HG03064 (cell line): ENCODE measurements around the gene TUBA4B.

Source experiments
- ATAC-seq: cut with Tn5 transposase; IDR thresholded peaks from one replicate; pipeline ENCODE4 v1.9.1; 2021; ENCODE audit warnings: low read depth; ENCODE audit not compliant: unreplicated experiment

TUBA4B gene

GRCh38 chr2:219252900-219253752 lies at the start of gene TUBA4B:
TSS of gene TUBA4B (plus strand) at chr2:219253243. CDS start at chr2:219253408, 165 bp downstream.
- peak; percentile 11 for ATAC-seq

GRCh38 chr2:219204425-219205164 lies 48.4 kb upstream of the TUBA4B start:
- no peak for ATAC-seq

- no peak for ATAC-seq
Observed at GRCh38 chr2:219205165-219205538, 47.9 kb upstream of the TUBA4B start.

- ATAC-seq: no peak
Observed at GRCh38 chr2:219205981-219206327, 47.1 kb upstream of the TUBA4B start.

- ATAC-seq: peak; percentile 99
Observed at GRCh38 chr2:219206328-219207133, 46.5 kb upstream of the TUBA4B start, which contains the start of gene ZFAND2B. TSS of gene ZFAND2B (plus strand) at chr2:219206782. CDS start at chr2:219206988, 206 bp downstream.

GRCh38 chr2:219207134-219207883 lies 45.7 kb upstream of the TUBA4B start:
- no peak for ATAC-seq

- ATAC-seq: no peak
Observed at GRCh38 chr2:219207884-219208740, 44.9 kb upstream of the TUBA4B start.

GRCh38 chr2:219209236-219210195 lies 43.5 kb upstream of the TUBA4B start:
- no peak for ATAC-seq

- no peak for ATAC-seq
Observed at GRCh38 chr2:219210196-219210885, 42.7 kb upstream of the TUBA4B start.

- no peak for ATAC-seq
Observed at GRCh38 chr2:219210886-219211362, 42.1 kb upstream of the TUBA4B start.

- no peak for ATAC-seq
Observed at GRCh38 chr2:219213026-219213415, 40.0 kb upstream of the TUBA4B start.

GRCh38 chr2:219213486-219214071 lies 39.5 kb upstream of the TUBA4B start:
- no peak for ATAC-seq

- ATAC-seq: no peak
Observed at GRCh38 chr2:219214141-219214540, 38.9 kb upstream of the TUBA4B start.

- no peak for ATAC-seq
Observed at GRCh38 chr2:219214786-219215185, 38.3 kb upstream of the TUBA4B start.

GRCh38 chr2:219215871-219216534 lies 37.0 kb upstream of the TUBA4B start:
- ATAC-seq: no peak

- ATAC-seq: no peak
Observed at GRCh38 chr2:219216535-219216915, 36.5 kb upstream of the TUBA4B start.
